Fibroblast of villous mesenchyme (primary cell): Measurements from ENCODE around the gene INTS11. TPM values are rescaled to one million over a fixed set of nuclear protein-coding genes. Genes with fewer than 3 reads are reported as not detected.

ENCODE experiments used
- DNase-seq: peaks from one replicate; pipeline ENCODE4 v3.0.0-alpha.2; 2010; ENCODE audit warnings: low read depth
- H3K4me3 ChIP-seq: 2 replicates; pipeline ENCODE4 v1.5.1; 2011; ENCODE audit warnings: low read depth, mild to moderate bottlenecking, low read length
- CTCF ChIP-seq: IDR thresholded peaks from 2 replicates; pipeline ENCODE4 v1.5.1; 2012; ENCODE audit warnings: low read depth, mild to moderate bottlenecking, low read length; ENCODE audit not compliant: insufficient read depth
- total RNA-seq: library from RNA; depleted of rRNA; stranded (reverse); fragments of >200 nt; gene quantifications from 2 replicates; pipeline ENCODE4 v1.2.3, GENCODE V29; 2012

INTS11 gene
- total RNA-seq, 1 donor, result 57.9 TPM

- TF ChIP-seq CTCF, result no peak
- no peak for DNase-seq
- no peak overlapping the region for H3K4me3 ChIP-seq
Measured at GRCh38 chr1:1336446-1336845, 12.0 kb upstream of the INTS11 start.

- TF ChIP-seq CTCF, result no peak
Measured at GRCh38 chr1:1335792-1336248, 11.4 kb upstream of the INTS11 start.

GRCh38 chr1:1335283-1335682, 10.8 kb upstream of the INTS11 start:
- no peak overlapping the region for H3K4me3 ChIP-seq
- no peak for TF ChIP-seq CTCF
- no peak for DNase-seq

More at GRCh38 chr1:1335792-1336248, 11.4 kb upstream of the INTS11 start:
- no peak for DNase-seq
- H3K4me3 ChIP-seq, result no peak overlapping the region

- no peak overlapping the region for H3K4me3 ChIP-seq
- no peak for TF ChIP-seq CTCF
- DNase-seq, result no peak
Measured at GRCh38 chr1:1334835-1335234, 10.4 kb upstream of the INTS11 start.

GRCh38 chr1:1333551-1334241, 9.2 kb upstream of the INTS11 start:
- no peak for DNase-seq
- H3K4me3 ChIP-seq, result no peak overlapping the region
- TF ChIP-seq CTCF, result no peak

GRCh38 chr1:1332774-1333480, 8.5 kb upstream of the INTS11 start:
- TF ChIP-seq CTCF, result no peak
- no peak overlapping the region for H3K4me3 ChIP-seq
- no peak for DNase-seq
